ENCODE results near the gene AGBL3. TPM values are rescaled to one million over a fixed set of nuclear protein-coding genes. Genes with fewer than 3 reads are reported as not detected.
"Not testable (repeated sequence)": the region's sequence is repeated elsewhere in the genome, so short reads cannot be mapped to it uniquely, and the experiment has no call there.

AGBL3 gene
- total RNA-seq, 1 donor from 2014 or later: 6.7 TPM

- no peak for DNase-seq
Observed at GRCh38 chr7:135077642-135078041, 91.3 kb downstream of the AGBL3 start.

- DNase-seq: no peak
Observed at GRCh38 chr7:135078051-135078450, 91.7 kb downstream of the AGBL3 start.

GRCh38 chr7:135079068-135079467, 92.8 kb downstream of the AGBL3 start:
- DNase-seq: no peak

- DNase-seq: no peak
Observed at GRCh38 chr7:135083005-135083404, 96.7 kb downstream of the AGBL3 start.

- DNase-seq: no peak
Observed at GRCh38 chr7:135088566-135088965, 102.3 kb downstream of the AGBL3 start.

- DNase-seq: no peak
Observed at GRCh38 chr7:135091717-135092116, 105.4 kb downstream of the AGBL3 start.

GRCh38 chr7:135094472-135095237, 108.3 kb downstream of the AGBL3 start:
- DNase-seq: no peak

- no peak for DNase-seq
Observed at GRCh38 chr7:135095450-135095849, 109.1 kb downstream of the AGBL3 start.

GRCh38 chr7:135098391-135098790, 112.1 kb downstream of the AGBL3 start:
- DNase-seq: no peak

- no peak for DNase-seq
Observed at GRCh38 chr7:135100856-135101255, 114.5 kb downstream of the AGBL3 start.

GRCh38 chr7:135102372-135102771, 116.1 kb downstream of the AGBL3 start:
- DNase-seq: no peak

- no peak for DNase-seq
Observed at GRCh38 chr7:135109562-135109961, 123.3 kb downstream of the AGBL3 start.

GRCh38 chr7:135109976-135110375, 123.7 kb downstream of the AGBL3 start:
- DNase-seq: no peak

- no peak for DNase-seq
Observed at GRCh38 chr7:135111379-135111778, 125.1 kb downstream of the AGBL3 start.

GRCh38 chr7:135114622-135115021, 128.3 kb downstream of the AGBL3 start:
- no peak for DNase-seq

GRCh38 chr7:135117096-135117495, 130.8 kb downstream of the AGBL3 start:
- DNase-seq: no peak

GRCh38 chr7:135121868-135122267, 135.6 kb downstream of the AGBL3 start:
- no peak for DNase-seq

GRCh38 chr7:135124631-135125030, 138.3 kb downstream of the AGBL3 start:
- not testable (repeated sequence) for DNase-seq

- no peak for DNase-seq
Observed at GRCh38 chr7:135128931-135129330, 142.6 kb downstream of the AGBL3 start.

GRCh38 chr7:135129579-135129978, 143.3 kb downstream of the AGBL3 start:
- no peak for DNase-seq

- DNase-seq: no peak
Observed at GRCh38 chr7:135143885-135144668, 157.8 kb downstream of the AGBL3 start.

GRCh38 chr7:135147341-135147898, 161.1 kb downstream of the AGBL3 start:
- DNase-seq: no peak

All from occipital lobe (tissue), 2 donors.